SK-N-MC (cell line): Measurements from ENCODE around the gene LASP1.

Experiments used
- EZH2 ChIP-seq: fragments of 200-600 bp; sonication (generic); IDR thresholded peaks from one replicate; pipeline ENCODE4 v1.6.1; 2017; ENCODE audit warnings: antibody characterized with exemption
- POLR2AphosphoS5 ChIP-seq: IDR thresholded peaks from 2 replicates; pipeline ENCODE4 v1.6.1; 2012; ENCODE audit warnings: mild to moderate bottlenecking, low read depth, low read length, borderline replicate concordance

DNA sequence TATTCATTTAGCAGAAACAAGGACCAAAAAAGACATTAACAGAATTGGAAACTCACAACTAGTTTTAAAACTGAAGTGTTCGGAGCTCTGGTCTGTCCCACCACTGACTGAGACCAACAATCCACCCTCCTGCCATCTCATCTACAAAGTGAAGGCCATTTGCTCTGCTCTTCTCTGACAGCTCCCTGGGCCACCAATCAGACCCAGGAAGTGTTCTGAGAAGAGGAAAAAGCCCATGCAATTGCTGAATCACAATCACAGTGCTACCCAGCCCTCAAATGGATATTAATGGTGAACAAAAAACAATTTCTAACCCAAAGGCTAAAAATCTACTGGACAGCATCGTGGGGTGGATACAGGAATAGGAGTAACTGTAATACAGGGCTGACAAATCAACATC lies 18.4 kb upstream of the LASP1 start:
- no peak for TF ChIP-seq POLR2AphosphoS5
- TF ChIP-seq EZH2: no peak
